Ammon's horn (tissue), 1 donor: ENCODE data around the gene CRKL.

ENCODE experiments used
- DNase-seq: peaks from one replicate; pipeline ENCODE4 v3.0.0-alpha.2; 2016; ENCODE audit warnings: low spot score

CRKL gene

DNA sequence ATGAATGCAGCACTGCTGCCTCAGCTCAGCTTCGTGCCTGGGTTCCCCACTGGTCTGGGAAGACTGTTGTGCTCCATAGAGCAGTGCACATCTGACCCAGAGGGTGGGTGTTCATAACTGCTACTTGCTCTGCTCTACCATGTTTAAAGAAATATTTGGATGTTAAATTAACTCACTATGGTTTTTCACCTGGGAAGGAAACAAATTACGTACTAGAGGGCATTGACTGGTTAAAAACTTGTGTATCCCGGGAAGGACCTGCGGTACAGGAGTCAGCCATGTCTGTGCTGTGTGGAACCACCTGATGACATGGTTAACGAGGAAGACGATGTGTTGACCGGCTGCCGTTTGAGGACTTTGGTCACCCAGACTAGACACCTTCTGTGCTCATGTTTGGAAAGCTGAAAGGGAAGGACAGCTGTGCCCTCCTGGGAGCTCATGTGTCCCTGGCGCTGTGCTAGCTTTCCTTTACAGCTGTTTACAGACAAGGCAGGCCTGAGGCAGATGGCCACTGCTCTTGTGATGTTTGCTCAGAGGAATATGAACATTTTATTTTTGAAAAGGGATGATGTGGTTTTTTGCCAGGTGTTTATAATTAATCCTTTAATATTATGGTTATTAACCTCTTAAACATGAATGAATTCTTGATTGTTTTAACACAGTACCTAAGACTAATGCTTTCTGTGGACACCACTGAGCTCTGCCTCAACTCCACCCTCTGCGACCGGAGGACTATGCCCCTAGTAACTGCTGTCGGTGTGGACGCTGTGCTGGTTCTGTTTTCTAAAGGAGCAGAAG, 35.5 kb downstream of the CRKL start:
- DNase-seq = no peak

DNA sequence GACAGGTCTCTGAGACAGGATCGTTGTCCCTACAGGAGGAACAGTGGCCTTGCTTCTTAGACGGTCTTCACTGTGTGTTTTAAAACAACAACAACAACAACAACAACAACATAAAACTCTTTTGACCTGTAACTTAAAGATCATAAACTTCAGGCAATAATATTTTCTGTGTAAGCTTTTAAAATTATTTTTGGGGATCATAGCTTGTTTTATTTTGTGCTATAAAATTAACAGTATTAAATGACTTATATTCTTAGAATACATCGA, 36.1 kb downstream of the CRKL start:
- DNase-seq = no peak

DNA sequence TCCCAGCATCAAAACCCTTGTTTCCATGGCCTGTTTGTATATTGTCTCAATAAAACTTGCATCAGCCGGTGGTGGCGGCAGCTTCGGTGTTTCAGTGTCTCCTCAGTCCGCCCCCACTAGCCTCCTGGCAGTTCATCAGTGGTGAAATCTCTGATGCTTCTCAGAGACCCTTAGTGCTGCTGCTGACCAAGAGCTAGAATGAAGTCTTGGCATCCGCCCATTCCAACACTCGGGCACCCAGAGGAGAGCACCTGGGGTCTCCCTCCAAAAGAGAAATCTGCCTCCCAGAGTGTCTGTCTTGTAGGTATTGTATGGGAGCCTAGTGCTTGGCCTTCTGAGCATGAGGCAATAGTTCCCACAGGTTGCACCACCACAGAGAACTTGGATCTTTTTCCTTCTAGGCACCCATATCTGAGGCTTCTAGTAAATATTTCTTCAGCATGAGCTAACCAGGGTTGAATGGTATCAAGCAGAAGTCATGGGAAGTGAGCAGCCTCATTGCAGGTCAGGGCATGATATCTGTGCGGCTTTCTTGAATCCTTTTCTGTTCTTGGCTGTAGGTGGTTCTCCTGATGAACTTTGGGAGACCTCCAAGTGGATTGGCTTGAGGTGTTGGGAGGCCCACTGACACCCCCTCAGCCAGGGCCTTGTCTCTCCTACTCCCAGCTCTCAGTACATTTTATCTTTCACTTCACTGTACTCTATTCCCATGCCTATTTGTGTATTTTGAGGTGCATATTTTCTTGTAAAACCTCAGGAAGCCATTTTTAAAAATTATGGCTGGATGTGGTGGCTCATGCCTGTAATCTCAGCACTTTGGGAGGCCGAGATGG, 36.7 kb downstream of the CRKL start:
- no peak for DNase-seq

GRCh38 chr22:20955548-20955947, 38.3 kb downstream of the CRKL start:
- DNase-seq = no peak

DNA sequence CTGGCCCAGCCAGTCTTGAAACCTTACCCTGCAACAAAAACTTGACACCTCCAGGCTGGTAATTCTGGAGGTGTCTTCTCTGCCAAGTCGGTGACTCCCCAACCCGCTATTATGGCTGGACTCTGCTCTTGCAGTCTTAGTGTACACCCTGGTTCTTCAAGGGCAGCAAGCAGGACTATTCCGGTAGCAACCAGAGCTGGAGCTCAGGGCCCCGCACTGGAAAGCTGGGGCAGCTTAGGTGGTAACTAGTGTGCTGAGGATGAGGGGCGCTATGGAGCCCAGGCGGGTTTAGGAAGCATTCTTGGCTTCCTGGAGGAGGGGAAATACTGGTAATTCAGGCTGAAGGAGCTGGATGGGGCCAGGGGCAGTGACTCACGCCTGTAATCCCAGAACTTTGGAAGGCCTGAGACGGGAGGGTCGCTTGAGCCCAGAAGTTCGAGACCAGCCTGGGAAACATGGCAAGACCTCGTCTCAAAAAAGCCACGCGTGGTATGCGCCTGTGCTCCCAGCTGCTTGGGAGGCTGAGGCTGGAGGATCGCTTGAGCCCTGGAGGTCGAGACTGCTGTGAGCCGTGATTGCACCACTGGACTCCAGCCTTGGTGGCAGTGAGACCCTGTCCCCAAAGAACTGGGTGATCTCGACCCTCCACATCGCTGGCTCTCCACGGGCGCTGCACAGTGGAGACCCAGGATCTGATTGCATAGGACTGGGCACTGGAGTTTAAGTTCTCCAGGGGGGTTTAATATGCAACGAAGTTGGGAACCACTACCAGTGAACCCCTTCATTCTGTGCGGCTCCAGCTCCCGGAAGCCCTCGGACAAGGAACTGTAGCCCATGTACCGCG, 39.3 kb downstream of the CRKL start:
- no peak for DNase-seq

DNA sequence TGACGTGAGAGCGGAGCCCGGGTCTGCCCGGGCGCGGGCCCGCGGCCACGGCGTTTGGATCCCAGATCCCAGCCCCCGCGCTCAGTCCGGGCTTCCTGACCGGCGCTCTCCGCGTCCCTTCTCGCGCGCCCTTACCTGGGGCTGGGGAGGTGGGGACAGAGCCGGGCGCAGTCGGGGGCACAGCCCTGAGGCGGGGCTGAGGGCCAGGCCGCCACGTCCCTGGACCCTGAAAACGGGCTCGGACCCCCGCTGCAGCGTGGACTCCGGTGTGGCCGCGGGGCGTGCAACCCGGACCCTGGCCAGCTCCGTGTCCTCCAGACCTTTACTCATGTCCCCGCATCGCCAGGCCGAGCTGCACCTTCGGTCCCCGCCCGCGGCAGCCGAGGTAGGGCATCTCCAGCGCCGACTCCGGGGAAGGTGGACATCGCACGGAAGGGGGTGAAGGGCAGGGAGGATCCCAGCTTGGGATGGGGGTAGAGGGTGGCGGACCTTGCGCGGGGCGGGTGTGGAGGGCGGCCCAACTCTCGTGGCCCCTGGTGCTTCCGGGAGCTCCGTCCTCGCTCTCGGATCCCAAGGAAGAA, 40.0 kb downstream of the CRKL start:
- DNase-seq = no peak

DNA sequence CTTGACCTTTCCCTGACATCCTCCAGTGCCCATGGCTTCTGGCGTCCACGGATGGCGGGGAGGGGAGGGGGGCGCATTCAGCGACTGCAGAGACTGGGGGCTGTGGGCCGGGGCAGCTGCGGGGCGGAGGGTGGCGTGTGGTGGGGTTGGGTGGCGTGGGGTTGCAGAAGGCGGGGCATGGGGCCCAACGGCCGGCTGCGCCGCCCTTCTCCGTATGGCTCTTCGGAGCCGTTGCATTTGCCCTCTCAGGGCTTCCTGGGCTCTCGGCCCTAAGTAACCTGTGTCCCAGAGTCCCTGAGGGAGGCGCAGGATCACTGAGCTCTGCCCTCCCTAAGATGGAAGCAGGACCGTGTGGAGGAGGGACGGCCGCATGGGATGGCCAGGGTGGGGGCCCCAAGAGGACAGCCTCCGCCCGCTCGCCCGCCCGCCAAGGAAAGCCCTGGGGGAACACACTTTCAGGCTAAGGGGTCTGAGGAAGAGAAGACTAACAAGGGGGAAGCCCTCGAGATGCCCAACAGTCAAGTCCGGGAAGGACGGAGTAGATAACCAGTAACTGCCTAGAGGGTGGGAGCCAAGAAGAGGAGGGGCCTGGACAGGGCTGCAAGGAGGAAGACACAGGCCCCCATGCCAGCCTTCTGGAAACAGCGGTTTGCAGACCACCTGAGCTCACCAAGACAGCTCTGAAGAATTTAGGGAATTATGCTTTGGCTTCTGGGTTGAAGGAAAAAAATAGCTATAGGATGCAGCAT, 40.6 kb downstream of the CRKL start:
- no peak for DNase-seq

DNA sequence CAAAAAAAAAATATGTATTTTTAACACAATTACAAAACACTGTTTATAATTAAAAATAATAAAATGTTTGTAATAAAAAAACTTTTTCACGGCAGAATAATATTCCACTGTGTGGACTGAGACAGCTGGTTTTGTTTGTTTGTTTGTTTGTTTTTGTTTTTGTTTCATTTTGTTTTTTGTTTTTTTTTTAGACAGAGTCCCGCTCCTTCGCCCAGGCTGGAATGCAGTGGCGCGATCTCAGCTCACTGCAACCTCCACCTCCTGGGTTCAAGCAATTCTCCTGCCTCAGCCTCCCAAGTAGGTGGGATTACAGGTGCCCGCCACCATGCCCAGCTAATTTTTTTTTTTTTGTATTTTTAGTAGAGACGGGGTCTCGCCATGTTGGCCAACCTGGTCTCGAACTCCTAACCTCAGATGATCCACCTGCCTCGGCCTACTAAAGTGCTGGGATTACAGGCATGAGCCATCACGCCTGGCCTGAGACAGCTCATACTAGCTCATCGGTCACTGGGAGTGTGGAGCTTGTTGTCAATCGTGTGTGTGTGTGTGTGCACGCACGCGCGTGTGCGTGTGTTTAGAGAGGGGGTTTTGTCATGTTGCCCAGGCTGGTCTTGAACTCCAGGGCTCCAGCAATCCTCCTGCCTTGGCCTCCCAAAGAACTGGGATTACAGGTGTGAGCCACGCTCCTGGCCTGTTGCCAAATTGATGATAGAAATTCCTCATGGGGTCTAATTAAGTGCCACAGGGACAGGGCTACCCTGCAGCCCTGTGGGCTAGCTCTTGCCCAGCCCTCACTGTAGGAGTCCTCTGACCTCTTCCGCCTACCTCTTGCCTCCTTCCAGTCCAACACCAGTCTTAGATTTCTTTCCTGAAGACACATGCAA, 42.6 kb downstream of the CRKL start:
- DNase-seq = no peak

GRCh38 chr22:20960609-20961008, 43.4 kb downstream of the CRKL start:
- no peak for DNase-seq

DNA sequence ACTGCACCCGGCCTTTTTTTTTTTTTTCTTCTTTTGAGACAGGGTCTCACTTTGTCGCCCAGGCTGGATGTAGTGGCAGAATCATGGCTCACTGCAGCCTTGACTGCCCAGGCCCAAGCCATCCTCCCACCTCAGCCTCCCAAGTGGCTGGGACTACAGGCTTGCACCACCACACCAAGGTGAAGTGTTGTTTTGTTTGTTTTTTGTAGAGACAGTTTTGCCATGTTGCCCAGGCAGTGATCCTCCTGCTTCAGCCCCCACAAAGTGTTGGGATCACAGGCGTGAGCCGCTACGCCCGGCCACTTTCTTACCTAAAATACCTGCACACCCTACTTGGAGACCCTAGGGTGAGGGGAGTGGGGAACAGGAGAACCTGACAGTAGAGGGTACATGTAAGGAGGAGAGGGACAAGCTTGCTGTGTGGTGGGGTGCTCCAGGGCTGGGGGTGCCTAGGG, 45.3 kb downstream of the CRKL start:
- no peak for DNase-seq

DNA sequence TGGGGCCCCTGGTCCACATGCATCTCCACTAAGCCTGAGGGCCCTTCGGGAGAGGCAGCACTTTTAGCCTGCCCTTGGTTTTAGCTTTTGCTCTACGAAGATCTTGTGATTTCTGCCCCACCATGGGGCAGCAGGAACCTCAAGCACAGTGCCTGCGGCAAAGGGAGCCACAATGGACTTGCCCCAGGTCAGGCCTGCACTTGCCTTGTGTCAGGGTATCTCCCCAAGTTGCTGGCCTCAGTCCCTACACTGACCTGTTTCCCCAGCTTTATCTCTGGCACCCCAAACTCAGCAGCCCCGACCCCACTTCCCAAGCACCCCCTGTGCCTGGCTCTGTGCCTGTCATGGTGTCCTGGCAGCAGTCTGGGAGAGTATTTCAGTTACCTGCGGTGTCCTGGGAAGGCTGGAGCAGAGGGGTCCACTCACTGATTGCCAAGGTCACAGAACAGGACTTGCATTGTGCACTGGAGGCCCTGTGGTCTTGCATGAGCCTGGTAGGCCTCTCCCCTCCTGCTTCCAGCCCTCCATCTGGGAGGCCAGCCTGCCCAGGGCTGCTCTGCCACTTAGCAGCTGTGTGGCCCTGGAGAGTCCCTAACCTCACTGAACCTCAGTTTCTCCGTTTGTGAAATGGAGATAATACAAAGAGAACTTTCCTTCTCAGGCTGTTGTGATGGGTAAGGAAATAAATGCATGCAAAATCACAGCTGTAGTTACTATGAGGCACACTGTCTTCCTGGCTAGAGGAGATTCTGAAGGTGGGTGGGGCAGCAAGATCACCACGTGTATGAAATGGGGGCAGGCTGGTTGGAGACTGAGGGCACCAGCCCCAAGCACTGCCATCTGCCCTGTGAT, 46.2 kb downstream of the CRKL start:
- no peak for DNase-seq

- no peak for DNase-seq
These were observed 47.0 kb downstream of the CRKL start for GRCh38 chr22:20964090-20964798.

DNA sequence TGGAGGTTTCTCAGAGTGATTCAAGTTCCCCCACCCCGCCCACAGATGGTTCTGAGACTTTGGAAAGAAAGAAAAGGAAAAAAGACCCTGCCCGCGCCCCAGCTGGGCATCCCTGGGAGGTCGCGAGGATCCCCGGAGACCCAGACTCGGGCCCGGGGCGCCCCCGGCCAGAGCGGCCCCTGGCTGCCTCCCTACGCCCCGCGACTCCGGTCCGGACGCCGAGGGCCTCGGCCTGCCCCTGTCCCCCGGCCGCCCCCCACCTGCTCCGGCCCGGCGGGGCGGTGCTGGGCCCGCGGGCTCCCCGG, 47.5 kb downstream of the CRKL start:
- no peak for DNase-seq

DNA sequence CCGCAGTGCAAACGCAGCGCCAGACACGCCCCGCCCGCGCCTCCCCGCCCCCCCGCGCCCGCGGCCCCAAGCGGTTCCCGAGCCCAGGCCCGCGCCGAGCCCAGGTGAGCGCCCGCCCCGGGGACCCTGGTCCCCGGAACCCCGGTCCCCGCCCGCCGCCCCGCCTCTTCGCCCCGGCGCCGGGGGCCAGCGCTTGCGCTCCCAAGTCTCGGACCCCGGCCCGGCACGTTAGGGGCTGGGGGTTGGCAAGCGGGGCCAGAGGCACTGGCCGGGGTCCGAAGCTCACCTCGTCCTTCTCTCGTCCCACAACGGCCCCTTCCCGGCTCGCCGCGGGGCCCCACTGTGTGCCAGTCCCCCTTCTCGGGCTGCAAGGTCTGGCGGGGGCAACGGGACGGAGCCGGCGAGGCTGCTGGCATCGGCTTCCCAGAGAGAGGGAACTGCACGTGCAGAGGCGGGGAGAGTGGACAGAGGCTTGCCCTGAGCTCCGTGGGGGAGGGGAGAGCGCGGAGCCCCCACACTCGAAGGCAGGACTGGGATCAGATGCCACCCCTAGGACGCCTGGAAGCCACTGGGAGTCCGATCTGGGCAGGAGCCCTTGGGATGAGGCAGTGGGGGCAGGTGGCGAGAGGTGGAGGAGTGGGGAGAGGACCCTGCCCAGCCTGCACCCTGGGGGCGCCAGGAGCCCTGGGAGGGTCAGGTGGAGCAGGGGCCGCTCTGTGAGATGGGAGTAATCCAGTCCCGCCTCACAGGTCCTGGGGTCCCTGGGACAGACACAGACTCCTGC, 48.1 kb downstream of the CRKL start:
- DNase-seq = no peak

GRCh38 chr22:20965888-20966855, 49.0 kb downstream of the CRKL start:
- DNase-seq = no peak

DNA sequence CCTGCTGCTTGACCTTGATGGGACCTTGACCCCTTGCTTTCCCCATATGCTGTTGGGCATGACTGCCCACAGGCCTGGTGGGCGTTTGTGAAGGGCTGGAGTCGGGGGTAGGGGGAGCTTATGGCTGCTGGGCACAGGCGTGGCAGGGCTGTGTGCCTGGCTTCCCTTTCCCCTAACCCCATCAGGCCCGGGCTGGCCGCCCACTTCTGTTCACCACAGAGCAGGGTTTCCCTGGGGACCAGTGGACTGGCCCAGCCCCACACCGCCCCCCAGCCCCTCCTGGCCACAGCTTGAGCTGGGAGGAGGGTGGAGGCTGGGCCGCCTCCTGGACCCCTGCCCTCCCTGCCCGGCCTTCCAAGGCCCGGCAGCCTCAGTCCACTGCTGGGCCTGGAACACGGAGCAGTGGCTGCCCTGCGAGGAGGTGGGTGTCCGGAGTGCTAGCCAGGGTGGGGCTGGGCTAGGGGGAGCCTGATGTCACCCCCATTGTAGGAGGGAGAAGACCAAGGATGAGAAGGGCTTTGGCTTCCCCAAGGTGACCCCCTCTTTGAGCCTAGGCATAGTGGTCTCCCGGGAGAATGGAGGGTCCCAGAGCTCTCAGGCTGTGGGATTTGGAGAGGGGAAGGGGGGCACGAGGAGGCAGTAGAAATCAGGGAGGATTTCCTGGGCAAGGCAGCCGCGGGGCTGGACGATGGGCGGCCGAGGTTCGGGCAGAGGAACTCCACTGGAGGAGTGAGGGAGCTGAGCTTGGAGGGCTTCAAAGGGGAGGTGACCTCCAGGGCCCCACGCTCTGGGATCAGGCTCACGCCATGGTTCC, 49.9 kb downstream of the CRKL start, which contains the start of gene AIFM3:
Gene AIFM3 (plus strand): TSS at position 373 of the 814 bp plus-strand sequence. CDS start 690 bp downstream, outside the sequence.
- peak; percentile 60 for DNase-seq
